Tracheal epithelial cell (primary cell): ENCODE measurements around the gene NLRP7. TPM values are rescaled to one million over a fixed set of nuclear protein-coding genes. Genes with fewer than 3 reads are reported as not detected.

Experiments used
- total RNA-seq: library from RNA; depleted of rRNA; stranded (reverse); fragments of >200 nt; gene quantifications from 2 replicates; pipeline ENCODE4 v1.2.1, GENCODE V29; 2014

NLRP7 gene
- total RNA-seq: not detected in 2 replicates

GRCh38 chr19:54947381-54947780, at the start of gene NLRP7:
Gene NLRP7 (minus strand): TSS chr19:54947530.

DNA sequence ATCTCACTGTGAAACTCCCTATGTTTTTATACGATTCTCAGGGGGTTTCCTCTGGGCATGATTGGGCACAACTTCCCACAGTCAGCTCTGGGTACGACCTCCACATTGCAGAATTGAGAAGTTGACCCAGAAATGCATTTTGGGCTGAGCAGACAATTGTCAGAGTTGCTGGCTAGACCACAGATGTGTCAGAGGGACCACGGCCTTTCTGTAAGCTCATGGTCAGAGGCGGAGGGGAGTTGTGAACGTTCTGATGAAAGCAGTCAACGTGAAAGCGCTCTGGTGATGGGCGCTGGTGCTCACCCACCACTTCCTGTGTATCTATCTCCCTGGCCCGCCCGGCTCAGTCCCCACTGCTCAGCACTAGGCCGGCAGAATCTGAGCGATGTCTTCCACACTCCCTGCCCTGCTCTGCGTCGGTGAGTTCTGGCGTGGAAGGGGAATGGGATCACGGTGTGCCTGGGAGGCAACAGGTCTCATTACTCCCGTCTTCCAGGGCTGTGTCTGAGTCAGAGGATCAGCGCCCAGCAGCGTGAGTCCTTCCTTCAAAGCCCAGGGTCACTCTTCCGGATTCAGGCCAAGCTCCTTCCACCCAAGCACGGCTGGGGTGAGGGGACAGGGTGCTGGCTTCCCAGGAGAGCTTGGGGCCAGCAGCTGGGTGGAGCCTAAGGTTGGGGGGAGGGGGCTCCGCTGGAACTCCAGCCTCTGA, 41.4 kb downstream of the NLRP7 start, which contains the start of gene NCR1:
Gene NCR1 (plus strand): TSS at position 346 of the 709 bp plus-strand sequence. CDS start 40 bp downstream, at position 386.

DNA sequence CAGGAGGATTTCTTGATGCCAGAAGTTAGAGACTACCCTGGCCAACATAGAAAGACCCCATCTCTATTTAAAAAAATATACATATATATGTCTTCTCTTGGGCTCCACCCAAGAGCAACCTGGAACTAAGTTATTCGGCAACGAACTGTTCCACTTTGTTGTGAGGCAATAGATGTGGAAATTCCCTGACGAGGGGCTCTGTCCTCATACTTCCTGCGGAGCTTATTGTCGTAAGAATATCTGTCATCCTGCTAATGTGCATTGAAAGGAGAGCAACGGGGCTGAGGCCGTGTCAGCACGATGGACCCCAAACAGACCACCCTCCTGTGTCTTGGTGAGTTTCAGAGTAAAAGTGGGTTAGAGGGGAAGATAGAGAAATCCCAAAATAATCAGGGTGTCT, 73.3 kb downstream of the NLRP7 start, which contains the start of gene FCAR:
Gene FCAR (plus strand): TSS at position 246 of the 400 bp plus-strand sequence. CDS start 55 bp downstream, at position 301.

Other genes starting within 250 kb of the NLRP7 start
- gene KIR3DL3, start 223.1 kb downstream of the NLRP7 start, total RNA-seq: not detected in 2 replicates
- gene KIR2DL3, start 209.0 kb downstream of the NLRP7 start, total RNA-seq: not detected in 2 replicates
- gene KIR2DL1, start 177.7 kb downstream of the NLRP7 start, total RNA-seq: not detected in 2 replicates
- gene KIR2DL4, start 143.9 kb downstream of the NLRP7 start, total RNA-seq: not detected in 2 replicates
- not detected in 2 replicates for gene KIR3DL1, start 131.1 kb downstream of the NLRP7 start, total RNA-seq
- gene KIR2DS4, start 114.9 kb downstream of the NLRP7 start, total RNA-seq: not detected in 2 replicates
- gene KIR3DL2, start 97.1 kb downstream of the NLRP7 start, total RNA-seq: not detected in 2 replicates
- not detected in 2 replicates for gene FCAR, start 73.3 kb downstream of the NLRP7 start, total RNA-seq
- gene NCR1, start 41.4 kb downstream of the NLRP7 start, total RNA-seq: not detected in 2 replicates
- gene NLRP2, start 18.8 kb upstream of the NLRP7 start, total RNA-seq: 14.3 and 23.1 TPM in 2 replicates
- not detected in 2 replicates for gene GP6, start 90.7 kb upstream of the NLRP7 start, total RNA-seq
- gene RDH13, start 115.6 kb upstream of the NLRP7 start, total RNA-seq: 21.7 and 37.1 TPM in 2 replicates
- gene EPS8L1, start 128.3 kb upstream of the NLRP7 start, total RNA-seq: 92.1 and 125 TPM in 2 replicates
- 18.1 and 26.5 TPM in 2 replicates for gene PPP1R12C, start 170.1 kb upstream of the NLRP7 start, total RNA-seq
- gene TNNT1, start 201.7 kb upstream of the NLRP7 start, total RNA-seq: 79.9 and 106 TPM in 2 replicates
- gene TNNI3, start 210.2 kb upstream of the NLRP7 start, total RNA-seq: 0.72 and 2.1 TPM in 2 replicates
- gene DNAAF3, start 219.1 kb upstream of the NLRP7 start, total RNA-seq: 1.2 and 1.5 TPM in 2 replicates
- 0.72 and 1.3 TPM in 2 replicates for gene SYT5, start 232.8 kb upstream of the NLRP7 start, total RNA-seq